HG02943 (cell line): ENCODE data around the gene CD40LG.

Experiments
- ATAC-seq: cut with Tn5 transposase; IDR thresholded peaks from one replicate; pipeline ENCODE4 v1.9.1; 2021; ENCODE audit warnings: mild to moderate bottlenecking, low read depth, moderate library complexity; ENCODE audit not compliant: unreplicated experiment

CD40LG gene

GRCh38 chrX:136691028-136691809 lies 43.3 kb downstream of the CD40LG start:
- ATAC-seq, result no peak

GRCh38 chrX:136692271-136692670 lies 44.3 kb downstream of the CD40LG start:
- no peak for ATAC-seq

- peak; percentile 66 for ATAC-seq
Measured at GRCh38 chrX:136694431-136695087, 46.6 kb downstream of the CD40LG start.

GRCh38 chrX:136697156-136697555 lies 49.2 kb downstream of the CD40LG start:
- no peak for ATAC-seq

GRCh38 chrX:136708348-136708747 lies 60.4 kb downstream of the CD40LG start:
- ATAC-seq, result no peak
